ENCODE data around the gene STX1B. TPM values are rescaled to one million over a fixed set of nuclear protein-coding genes. Genes with fewer than 3 reads are reported as not detected.

Gene STX1B
- polyA plus RNA-seq, 1 donor (not counting 4 experiments of a cell fraction or from before 2014, with no cell fraction given), result 0.34 TPM

- FAIRE-seq, result no peak
- TF ChIP-seq CTCF (optimal IDR thresholded peaks at IDR 0.05 in 1 of 3, IDR thresholded peaks at IDR 0.05 in 1 of 3, conservative IDR thresholded peaks at IDR 0.05 in 1 of 3; ENCODE audit: extremely low read depth in 1 of 3, insufficient read depth in 2 of 3, low read length in 3 of 3) (no peak), EZH2 (IDR thresholded peaks at IDR 0.05; ENCODE audit: low read length) (no peak)
- no peak overlapping the region for H3K9ac ChIP-seq (ENCODE audit: control insufficient read depth, extremely low read depth, insufficient read depth, low read length)
- dilution Hi-C loops (cut with MboI; ENCODE audit: extremely low pct_ligation_motif_present, low sequenced_read_pairs), result no loop called here
- no peak for DNase-seq (ENCODE audit: low read depth, low spot score)
- no peaks in the 10 kb centered on the region for H3K9me3 ChIP-seq (ENCODE audit: control insufficient read depth, low read depth, low read length)
- no peak overlapping the region for H3K4me2 ChIP-seq (ENCODE audit: control insufficient read depth, extremely low read depth, insufficient read depth, low read depth, low read length)
- H3K9me1 ChIP-seq (ENCODE audit: control insufficient read depth, extremely low read depth, insufficient read depth, low read length), result no peaks in the 10 kb centered on the region
- H3K27ac ChIP-seq (ENCODE audit: control insufficient read depth, insufficient read depth, low read length), result no peak overlapping the region
- no peaks in the 10 kb centered on the region for H3K79me2 ChIP-seq (ENCODE audit: control insufficient read depth, insufficient read depth, low read length)
- H3K36me3 ChIP-seq (ENCODE audit: control insufficient read depth in 2 of 2, extremely low read depth in 1 of 2, insufficient read depth in 2 of 2, low read length in 2 of 2), result peaks cover 11 to 14% of the 10 kb centered on the region in 2 experiments
- no peak overlapping the region for H3K4me3 ChIP-seq (ENCODE audit: control insufficient read depth in 2 of 3, extremely low read depth in 1 of 3, insufficient read depth in 2 of 3, low read depth in 1 of 3, low read length in 3 of 3)
- H4K20me1 ChIP-seq (ENCODE audit: control insufficient read depth, extremely low read depth, insufficient read depth, low read length), result no peaks in the 10 kb centered on the region
- no peak overlapping the region for H2AFZ ChIP-seq (ENCODE audit: control insufficient read depth, low read length)
- no peaks in the 10 kb centered on the region for H3K27me3 ChIP-seq (ENCODE audit: control insufficient read depth, extremely low read depth, insufficient read depth, low read length)
- peaks cover 15% of the 10 kb centered on the region for H3K4me1 ChIP-seq (ENCODE audit: control insufficient read depth, extremely low read depth, insufficient read depth, low read length)
These were observed 26.4 kb downstream of the STX1B start for GRCh38 chr16:30983898-30984610.

- no peak overlapping the region for H3K27ac ChIP-seq (ENCODE audit: control insufficient read depth, insufficient read depth, low read length)
- H3K36me3 ChIP-seq (ENCODE audit: control insufficient read depth in 2 of 2, extremely low read depth in 1 of 2, insufficient read depth in 2 of 2, low read length in 2 of 2), result peaks cover 13 to 14% of the 10 kb centered on the region in 2 experiments
- H3K4me1 ChIP-seq (ENCODE audit: control insufficient read depth, extremely low read depth, insufficient read depth, low read length), result peaks cover 15% of the 10 kb centered on the region
- no peak overlapping the region for H3K4me3 ChIP-seq (ENCODE audit: control insufficient read depth in 2 of 3, extremely low read depth in 1 of 3, insufficient read depth in 2 of 3, low read depth in 1 of 3, low read length in 3 of 3)
- no peak for FAIRE-seq
- no peaks in the 10 kb centered on the region for H3K9me1 ChIP-seq (ENCODE audit: control insufficient read depth, extremely low read depth, insufficient read depth, low read length)
- no peak overlapping the region for H3K4me2 ChIP-seq (ENCODE audit: control insufficient read depth, extremely low read depth, insufficient read depth, low read depth, low read length)
- H3K79me2 ChIP-seq (ENCODE audit: control insufficient read depth, insufficient read depth, low read length), result no peaks in the 10 kb centered on the region
- H3K9ac ChIP-seq (ENCODE audit: control insufficient read depth, extremely low read depth, insufficient read depth, low read length), result no peak overlapping the region
- H3K9me3 ChIP-seq (ENCODE audit: control insufficient read depth, low read depth, low read length), result no peaks in the 10 kb centered on the region
- H4K20me1 ChIP-seq (ENCODE audit: control insufficient read depth, extremely low read depth, insufficient read depth, low read length), result no peaks in the 10 kb centered on the region
- no peak for DNase-seq (ENCODE audit: low read depth, low spot score)
- TF ChIP-seq EZH2 (IDR thresholded peaks at IDR 0.05; ENCODE audit: low read length) (no peak), CTCF (optimal IDR thresholded peaks at IDR 0.05 in 1 of 3, IDR thresholded peaks at IDR 0.05 in 1 of 3, conservative IDR thresholded peaks at IDR 0.05 in 1 of 3; ENCODE audit: extremely low read depth in 1 of 3, insufficient read depth in 2 of 3, low read length in 3 of 3) (no peak)
- no peaks in the 10 kb centered on the region for H3K27me3 ChIP-seq (ENCODE audit: control insufficient read depth, extremely low read depth, insufficient read depth, low read length)
- dilution Hi-C loops (cut with MboI; ENCODE audit: extremely low pct_ligation_motif_present, low sequenced_read_pairs), result no loop called here
- H2AFZ ChIP-seq (ENCODE audit: control insufficient read depth, low read length), result no peak overlapping the region
These were observed 27.0 kb downstream of the STX1B start for GRCh38 chr16:30983289-30983889.
